Natural killer cell (primary cell): Measurements from ENCODE around the gene USP34. TPM values are rescaled to one million over a fixed set of nuclear protein-coding genes. Genes with fewer than 3 reads are reported as not detected.
"Not testable (repeated sequence)": the region's sequence is repeated elsewhere in the genome, so short reads cannot be mapped to it uniquely, and the experiment has no call there.

ENCODE experiments used
- ATAC-seq, 3 donors: fragments of 150-1000 bp in 2 of 3; fragments of 200-7000 bp in 1 of 3; cut with Tn5 transposase; 1 replicate in 1 of 3; 2 replicates in 2 of 3; pipeline ENCODE4 v1.10.0; 2021; ENCODE audit warnings: mild to moderate bottlenecking in 2 of 3, moderate library complexity in 2 of 3
- DNase-seq, 2 donors: peaks; one replicate each; pipeline versions ENCODE4 v3.0.0 to v3.0.0-alpha.2; 2013 to 2021; ENCODE audit warnings: mixed read lengths in 1 of 2
- H3K27ac ChIP-seq: one replicate; pipeline ENCODE4 v1.5.1; 2013; ENCODE audit warnings: mild to moderate bottlenecking, low read length
- H3K27me3 ChIP-seq: one replicate; pipeline ENCODE4 v1.6.1; 2013; ENCODE audit warnings: low read length; ENCODE audit not compliant: control insufficient read depth, insufficient read depth
- H3K36me3 ChIP-seq: one replicate; pipeline ENCODE4 v1.6.1; 2013; ENCODE audit warnings: low read length; ENCODE audit not compliant: control insufficient read depth, insufficient read depth
- H3K4me1 ChIP-seq: one replicate; pipeline ENCODE4 v1.6.1; 2013; ENCODE audit warnings: low read length; ENCODE audit not compliant: control insufficient read depth, insufficient read depth
- H3K4me3 ChIP-seq: one replicate; pipeline ENCODE4 v1.5.1; 2013; ENCODE audit warnings: low read length
- H3K9me3 ChIP-seq: one replicate; pipeline ENCODE4 v1.6.1; 2013; ENCODE audit warnings: low read length; ENCODE audit not compliant: control insufficient read depth, insufficient read depth
- H3K27ac Mint-ChIP-seq, 2 donors: one replicate each; pipeline ENCODE4 v1.8.0; 2022; ENCODE audit warnings: mild to moderate bottlenecking in 2 of 2, mixed read lengths in 2 of 2, moderate library complexity in 1 of 2
- H3K27me3 Mint-ChIP-seq, 2 donors: one replicate each; pipeline ENCODE4 v1.8.0; 2022; ENCODE audit warnings: low read depth in 2 of 2, mixed read lengths in 2 of 2
- H3K36me3 Mint-ChIP-seq: one replicate; pipeline ENCODE4 v1.8.0; 2022; ENCODE audit warnings: mixed read lengths
- H3K4me1 Mint-ChIP-seq, 2 donors: one replicate each; pipeline ENCODE4 v1.8.0; 2022; ENCODE audit warnings: mixed read lengths in 2 of 2
- H3K4me3 Mint-ChIP-seq: one replicate; pipeline ENCODE4 v1.8.0; 2022; ENCODE audit warnings: mild to moderate bottlenecking, moderate library complexity, mixed read lengths
- H3K9me3 Mint-ChIP-seq, 2 donors: one replicate each; pipeline ENCODE4 v1.8.0; 2022; ENCODE audit warnings: mixed read lengths in 2 of 2
- WGBS: methylation state at CpG from one replicate; pipeline ENCODE4 v1.1.7; 2013; ENCODE audit warnings: missing lambda C conversion rate; ENCODE audit not compliant: insufficient coverage; 5-methylcytosine and 5-hydroxymethylcytosine counted together
- intact Hi-C: fragments of 100-400 bp; cut with micrococcal nuclease; formaldehyde crosslinking; loops from one replicate; pipeline ENCODE4 v1.14.2; 2022
- total RNA-seq, 4 donors: library from RNA; stranded (reverse); fragments of 120-200 nt in 1 of 4; gene quantifications; one replicate each; pipeline versions ENCODE4 v1.2.3 to v1.2.4, GENCODE V29; 2013 to 2022
- TF ChIP-seq, protein P1 (sequence below): fragments of 200-600 bp; IDR thresholded peaks from one replicate; pipeline ENCODE4 v1.8.0; 2022; ENCODE audit warnings: antibody characterized with exemption

Gene USP34
- total RNA-seq, 3 donors from 2014 or later (not counting 1 experiment from before 2014, with no cell fraction given): 184 to 204 (median 199) TPM

DNA sequence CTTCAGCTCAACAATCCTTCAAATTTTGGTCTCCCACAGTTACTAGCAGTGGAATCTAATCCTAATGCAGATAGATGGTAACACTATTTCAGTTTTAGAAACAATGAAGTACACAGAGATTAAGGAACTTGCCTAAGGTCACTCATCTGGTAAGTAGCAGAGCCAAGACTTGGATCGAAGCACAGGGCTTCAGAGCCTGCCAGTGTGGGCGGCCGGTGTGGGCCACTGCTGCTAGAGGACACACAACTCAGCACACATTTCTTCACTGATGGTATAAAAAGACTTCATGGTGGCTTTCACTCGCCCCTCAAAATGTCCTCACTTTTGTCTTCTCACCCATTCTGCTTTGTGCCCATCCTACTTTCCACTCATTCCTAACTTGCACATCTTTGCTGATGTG, 297.8 kb downstream of the USP34 start:
- Histone ChIP-seq H3K9me3 (no peaks in the 10 kb centered on the region), H3K36me3 (no peaks in the 10 kb centered on the region), H3K4me1 (peaks cover 12% of the 10 kb centered on the region), H3K4me3 (no peak overlapping the region), H3K27me3 (no peaks in the 10 kb centered on the region), H3K27ac (no peak overlapping the region)
- WGBS: 91% methylated on average over 4 of the region's 4 CpGs
- no peak for DNase-seq
- TF ChIP-seq, protein P1, sequence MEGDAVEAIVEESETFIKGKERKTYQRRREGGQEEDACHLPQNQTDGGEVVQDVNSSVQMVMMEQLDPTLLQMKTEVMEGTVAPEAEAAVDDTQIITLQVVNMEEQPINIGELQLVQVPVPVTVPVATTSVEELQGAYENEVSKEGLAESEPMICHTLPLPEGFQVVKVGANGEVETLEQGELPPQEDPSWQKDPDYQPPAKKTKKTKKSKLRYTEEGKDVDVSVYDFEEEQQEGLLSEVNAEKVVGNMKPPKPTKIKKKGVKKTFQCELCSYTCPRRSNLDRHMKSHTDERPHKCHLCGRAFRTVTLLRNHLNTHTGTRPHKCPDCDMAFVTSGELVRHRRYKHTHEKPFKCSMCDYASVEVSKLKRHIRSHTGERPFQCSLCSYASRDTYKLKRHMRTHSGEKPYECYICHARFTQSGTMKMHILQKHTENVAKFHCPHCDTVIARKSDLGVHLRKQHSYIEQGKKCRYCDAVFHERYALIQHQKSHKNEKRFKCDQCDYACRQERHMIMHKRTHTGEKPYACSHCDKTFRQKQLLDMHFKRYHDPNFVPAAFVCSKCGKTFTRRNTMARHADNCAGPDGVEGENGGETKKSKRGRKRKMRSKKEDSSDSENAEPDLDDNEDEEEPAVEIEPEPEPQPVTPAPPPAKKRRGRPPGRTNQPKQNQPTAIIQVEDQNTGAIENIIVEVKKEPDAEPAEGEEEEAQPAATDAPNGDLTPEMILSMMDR: no peak
- H3K36me3 Mint-ChIP-seq: no peaks in the 10 kb centered on the region
- no peaks in the 10 kb centered on the region for H3K9me3 Mint-ChIP-seq
- peaks cover 7 to 23% of the 10 kb centered on the region in 2 donors for H3K4me1 Mint-ChIP-seq
- no peak overlapping the region for H3K27ac Mint-ChIP-seq
- no peak overlapping the region for H3K4me3 Mint-ChIP-seq
- no peaks in the 10 kb centered on the region for H3K27me3 Mint-ChIP-seq
- intact Hi-C loops: no loop called here
- ATAC-seq: no peak

DNA sequence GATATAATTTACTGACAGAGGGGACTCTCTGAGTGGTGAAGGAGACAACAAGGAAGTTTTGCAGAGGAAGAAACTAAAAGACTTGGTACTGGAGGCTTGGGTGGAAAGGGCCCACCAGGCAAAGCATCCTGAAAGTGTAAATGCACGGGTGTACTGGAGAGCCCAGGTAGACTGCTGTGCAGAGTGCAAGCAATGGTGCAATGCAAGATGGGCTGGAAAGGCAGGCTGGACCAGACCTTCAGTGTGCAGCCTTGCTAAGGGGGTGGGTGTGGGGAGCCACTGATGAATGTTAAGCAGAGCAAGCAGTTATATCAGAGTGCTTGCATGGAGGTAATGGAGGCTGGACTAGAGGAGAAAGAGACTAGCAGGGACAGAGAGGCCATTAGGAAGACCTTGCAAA, 298.2 kb downstream of the USP34 start:
- H3K27me3 ChIP-seq: no peaks in the 10 kb centered on the region
- H3K9me3 ChIP-seq: no peaks in the 10 kb centered on the region
- H3K27ac ChIP-seq: no peak overlapping the region
- Mint-ChIP-seq H3K36me3 (no peaks in the 10 kb centered on the region), H3K4me1 (peaks cover 6 to 18% of the 10 kb centered on the region in 2 donors), H3K9me3 (no peaks in the 10 kb centered on the region), H3K27ac (no peak overlapping the region), H3K4me3 (no peak overlapping the region), H3K27me3 (no peaks in the 10 kb centered on the region)
- 70% methylated on average over 1 of the region's 1 CpG for WGBS
- peaks cover 8% of the 10 kb centered on the region for H3K4me1 ChIP-seq
- no peak overlapping the region for H3K4me3 ChIP-seq
- intact Hi-C loops: no loop called here
- ATAC-seq: no peak
- H3K36me3 ChIP-seq: no peaks in the 10 kb centered on the region
- TF ChIP-seq, protein P1: no peak
- DNase-seq: no peak

DNA sequence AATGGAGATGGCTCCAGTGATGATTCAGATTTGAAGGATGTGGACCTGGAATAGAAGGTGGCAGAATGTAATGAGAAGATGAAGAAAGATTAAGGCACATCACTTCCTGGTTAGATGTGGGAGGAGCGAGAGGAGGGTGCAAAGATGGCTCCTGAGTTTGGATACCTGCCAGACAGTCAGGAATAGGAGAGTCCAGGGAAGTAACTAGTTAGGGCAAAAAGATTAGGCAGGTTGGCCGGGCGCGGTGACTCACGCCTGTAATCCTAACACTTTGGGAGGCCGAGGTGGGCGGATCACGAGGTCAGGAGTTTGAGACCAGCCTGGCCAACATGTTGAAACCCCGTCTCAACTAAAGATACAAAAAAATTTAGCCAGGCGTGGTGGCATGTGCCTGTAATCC, 303.3 kb downstream of the USP34 start:
- Mint-ChIP-seq H3K4me3 (no peak overlapping the region), H3K9me3 (no peaks in the 10 kb centered on the region), H3K4me1 (no peaks in the 10 kb centered on the region), H3K27me3 (no peaks in the 10 kb centered on the region), H3K36me3 (peaks cover 15% of the 10 kb centered on the region), H3K27ac (no peak overlapping the region)
- H3K4me3 ChIP-seq: no peak overlapping the region
- no peaks in the 10 kb centered on the region for H3K27me3 ChIP-seq
- intact Hi-C loops: no loop called here
- H3K27ac ChIP-seq: no peak overlapping the region
- H3K9me3 ChIP-seq: no peaks in the 10 kb centered on the region
- no peak for ATAC-seq
- 97% methylated on average over 10 of the region's 10 CpGs for WGBS
- TF ChIP-seq, protein P1: no peak
- no peak for DNase-seq
- H3K4me1 ChIP-seq: no peaks in the 10 kb centered on the region
- peaks cover 13% of the 10 kb centered on the region for H3K36me3 ChIP-seq

DNA sequence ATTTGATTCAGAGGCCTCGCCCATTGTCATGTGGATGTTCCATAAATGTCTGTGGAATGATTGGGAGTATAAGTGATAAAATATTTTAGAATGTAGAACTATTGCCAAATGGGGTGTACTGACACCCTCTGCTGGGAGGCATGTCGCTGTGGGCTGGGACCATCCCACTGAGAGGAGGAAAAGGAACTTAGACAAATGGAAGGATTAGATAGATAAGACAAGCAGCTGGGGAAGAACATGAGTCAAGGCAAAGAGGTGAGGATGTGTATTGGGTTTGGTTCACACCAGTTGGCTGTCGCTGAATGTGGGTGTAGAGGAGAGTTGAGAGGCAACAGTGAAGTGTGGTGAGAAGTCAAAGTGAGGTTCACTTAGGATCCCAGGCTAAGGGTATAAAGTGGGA, 304.9 kb downstream of the USP34 start:
- H3K36me3 Mint-ChIP-seq: peaks cover 24% of the 10 kb centered on the region
- Histone ChIP-seq H3K9me3 (no peaks in the 10 kb centered on the region), H3K4me3 (no peak overlapping the region), H3K27ac (no peak overlapping the region), H3K36me3 (peaks cover 13% of the 10 kb centered on the region), H3K4me1 (no peaks in the 10 kb centered on the region), H3K27me3 (no peaks in the 10 kb centered on the region)
- 96% methylated on average over 3 of the region's 3 CpGs for WGBS
- intact Hi-C loops: no loop called here
- DNase-seq (no peak), ATAC-seq (no peak)
- TF ChIP-seq, protein P1: no peak
- H3K27ac Mint-ChIP-seq: no peak overlapping the region
- H3K4me1 Mint-ChIP-seq: peaks cover 0 to 8% of the 10 kb centered on the region in 2 donors
- no peak overlapping the region for H3K4me3 Mint-ChIP-seq
- no peaks in the 10 kb centered on the region for H3K27me3 Mint-ChIP-seq
- no peaks in the 10 kb centered on the region for H3K9me3 Mint-ChIP-seq

DNA sequence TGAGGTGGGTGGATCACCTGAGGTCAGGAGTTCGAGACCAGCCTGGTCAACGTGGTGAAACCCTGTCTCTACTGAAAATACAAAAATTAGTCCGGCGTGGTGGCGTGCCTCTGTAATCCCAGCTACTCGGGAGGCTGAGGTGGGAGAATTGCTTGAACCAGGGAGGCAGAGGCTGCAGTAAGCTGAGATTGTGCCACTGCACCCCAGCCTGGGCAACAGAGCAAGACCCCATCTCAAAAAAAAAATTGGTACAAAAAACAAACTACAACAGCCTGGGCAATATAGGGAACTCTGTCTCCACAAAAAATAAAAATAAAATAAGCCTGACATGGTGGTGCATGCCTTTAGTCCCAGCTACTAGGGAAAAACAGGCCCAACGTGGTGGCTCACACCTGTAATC, 305.8 kb downstream of the USP34 start:
- H3K9me3 Mint-ChIP-seq, H3K27ac ChIP-seq, H3K4me3 ChIP-seq, H3K4me1 Mint-ChIP-seq, ATAC-seq, H3K27ac Mint-ChIP-seq, H3K9me3 ChIP-seq, intact Hi-C loops, H3K27me3 ChIP-seq, DNase-seq, H3K4me1 ChIP-seq, H3K27me3 Mint-ChIP-seq, H3K4me3 Mint-ChIP-seq: not testable (repeated sequence)
- H3K36me3 ChIP-seq: peaks cover 13% of the 10 kb centered on the region
- 97% methylated on average over 7 of the region's 7 CpGs for WGBS
- H3K36me3 Mint-ChIP-seq: peaks cover 26% of the 10 kb centered on the region
